Testis (tissue), 2 donors: ENCODE measurements around the gene ZNF205.

ENCODE experiments used
- POLR2A ChIP-seq: fragments of 450-650 bp; IDR thresholded peaks from one replicate; pipeline ENCODE4 v1.6.1; 2017; ENCODE audit warnings: antibody characterized with exemption, mild to moderate bottlenecking, moderate library complexity
- TF ChIP-seq, protein P1 (sequence below), 3 experiments: fragments of 450-650 bp in 2 of 3; fragments of 200-600 bp in 1 of 3; sonication (generic) in 1 of 3; IDR thresholded peaks; one replicate each; pipeline ENCODE4 v1.5.1; 2016 to 2019; ENCODE audit warnings: antibody characterized with exemption in 3 of 3, mild to moderate bottlenecking in 2 of 3, moderate library complexity in 1 of 3

DNA sequence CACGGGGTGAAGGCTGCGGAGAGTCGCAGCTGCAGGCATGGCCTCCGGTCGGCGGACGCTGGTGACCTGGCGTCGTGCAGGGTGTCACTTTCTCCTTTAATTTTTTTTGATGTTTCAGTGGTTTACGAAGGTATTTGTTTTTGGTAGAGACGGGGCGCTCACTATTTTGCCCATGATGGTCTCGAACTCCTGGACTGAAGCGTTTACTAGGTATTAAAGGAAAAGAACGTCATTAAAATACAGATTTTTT, 39.6 kb downstream of the ZNF205 start:
- TF ChIP-seq, protein P1, sequence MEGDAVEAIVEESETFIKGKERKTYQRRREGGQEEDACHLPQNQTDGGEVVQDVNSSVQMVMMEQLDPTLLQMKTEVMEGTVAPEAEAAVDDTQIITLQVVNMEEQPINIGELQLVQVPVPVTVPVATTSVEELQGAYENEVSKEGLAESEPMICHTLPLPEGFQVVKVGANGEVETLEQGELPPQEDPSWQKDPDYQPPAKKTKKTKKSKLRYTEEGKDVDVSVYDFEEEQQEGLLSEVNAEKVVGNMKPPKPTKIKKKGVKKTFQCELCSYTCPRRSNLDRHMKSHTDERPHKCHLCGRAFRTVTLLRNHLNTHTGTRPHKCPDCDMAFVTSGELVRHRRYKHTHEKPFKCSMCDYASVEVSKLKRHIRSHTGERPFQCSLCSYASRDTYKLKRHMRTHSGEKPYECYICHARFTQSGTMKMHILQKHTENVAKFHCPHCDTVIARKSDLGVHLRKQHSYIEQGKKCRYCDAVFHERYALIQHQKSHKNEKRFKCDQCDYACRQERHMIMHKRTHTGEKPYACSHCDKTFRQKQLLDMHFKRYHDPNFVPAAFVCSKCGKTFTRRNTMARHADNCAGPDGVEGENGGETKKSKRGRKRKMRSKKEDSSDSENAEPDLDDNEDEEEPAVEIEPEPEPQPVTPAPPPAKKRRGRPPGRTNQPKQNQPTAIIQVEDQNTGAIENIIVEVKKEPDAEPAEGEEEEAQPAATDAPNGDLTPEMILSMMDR (IDR thresholded peaks at IDR 0.05): no peak
- no peak for TF ChIP-seq POLR2A
